GM12891 (cell line): ENCODE results near the gene NDUFA12.

Experiments used
- POLR2A ChIP-seq: IDR thresholded peaks from 2 replicates; pipeline ENCODE4 v1.6.1; 2011; ENCODE audit warnings: low read depth, low read length, control low read depth
- POLR2AphosphoS5 ChIP-seq: IDR thresholded peaks from 2 replicates; pipeline ENCODE4 v1.6.1; 2011; ENCODE audit warnings: low read depth, low read length, control low read depth
- POU2F2 ChIP-seq: IDR thresholded peaks from 2 replicates; pipeline ENCODE4 v1.6.1; 2011; ENCODE audit warnings: low read depth, mild to moderate bottlenecking, control low read depth, low read length, moderate library complexity
- SPI1 ChIP-seq: IDR thresholded peaks from 2 replicates; pipeline ENCODE4 v1.6.1; 2011; ENCODE audit warnings: low read depth, low read length, control low read depth
- TAF1 ChIP-seq: IDR thresholded peaks from 2 replicates; pipeline ENCODE4 v1.6.1; 2011; ENCODE audit warnings: low read depth, low read length, control low read depth

GRCh38 chr12:94938583-94938982 is 64.9 kb downstream of the NDUFA12 start:
- TF ChIP-seq SPI1 (no peak), POLR2A (no peak), TAF1 (no peak), POLR2AphosphoS5 (no peak), POU2F2 (no peak)
